DMS153 (cell line): Measurements from ENCODE around the gene PAQR6.

ENCODE experiments used
- DNase-seq: peaks from one replicate; lab custom pipeline; 2025; lab: John Stamatoyannopoulos, UW

Gene PAQR6

GRCh38 chr1:156263288-156263655 lies 15.4 kb upstream of the PAQR6 start:
- no peak for DNase-seq

DNA sequence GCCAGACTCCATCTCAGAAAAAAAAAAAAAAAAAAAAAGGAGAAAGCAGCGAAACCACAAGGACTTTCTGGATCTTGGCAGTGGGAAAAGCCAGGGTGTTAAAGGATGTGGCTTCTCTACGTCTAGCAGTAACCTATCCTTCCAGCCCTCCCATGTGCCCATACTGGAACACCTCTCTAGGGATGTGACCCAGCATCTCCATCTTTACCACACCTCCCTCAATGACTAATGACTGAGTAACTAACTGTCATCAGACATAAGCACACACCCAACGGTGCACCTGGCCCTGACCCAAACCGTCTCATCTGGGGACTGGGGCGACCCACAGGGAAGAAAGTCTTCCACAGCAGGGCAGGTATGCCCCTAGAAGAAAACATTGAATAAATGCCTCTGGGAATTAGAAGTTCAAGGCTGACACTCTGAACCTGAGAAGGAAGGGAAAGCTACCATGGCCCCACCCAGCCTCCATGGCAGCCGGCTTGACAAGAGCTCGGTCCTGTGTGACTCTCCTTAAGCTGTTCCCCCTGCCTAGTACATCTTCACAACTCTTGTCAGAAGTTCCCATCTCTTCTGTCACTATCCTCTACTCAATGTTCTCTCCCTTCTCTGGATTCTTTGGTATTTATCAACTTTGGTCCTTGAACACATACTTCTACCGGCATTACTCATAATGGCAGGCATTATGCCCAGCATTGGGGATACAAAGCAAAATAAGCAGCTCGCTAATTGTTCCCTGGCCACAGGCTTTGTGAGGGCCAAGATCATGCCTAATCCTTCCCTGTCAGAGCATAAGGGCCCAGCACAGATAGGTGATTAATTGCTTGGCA lies 14.8 kb upstream of the PAQR6 start:
- no peak for DNase-seq

GRCh38 chr1:156260896-156261295 lies 13.0 kb upstream of the PAQR6 start:
- DNase-seq = no peak

GRCh38 chr1:156259805-156260204 lies 11.9 kb upstream of the PAQR6 start:
- DNase-seq = no peak

GRCh38 chr1:156258859-156259258 lies 11.0 kb upstream of the PAQR6 start:
- DNase-seq = no peak

DNA sequence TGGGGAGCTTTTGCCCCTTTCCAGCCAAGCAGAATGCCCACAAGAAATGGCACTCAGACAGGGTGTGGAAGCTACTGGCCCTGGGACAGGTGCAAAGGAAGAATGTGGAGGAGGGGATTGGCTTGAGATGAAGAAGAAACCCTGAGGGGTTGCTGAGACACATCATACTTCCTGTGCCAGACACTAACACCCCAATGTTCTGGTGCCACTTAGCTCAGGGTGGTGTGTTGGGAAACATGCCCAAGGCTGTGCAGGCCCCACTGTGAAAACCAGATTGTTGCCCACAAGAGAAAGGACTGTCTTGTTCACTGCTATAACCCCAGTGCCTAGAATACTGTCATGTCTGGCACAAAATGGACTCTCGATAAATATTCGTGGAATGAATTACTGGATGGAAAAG lies 9.9 kb upstream of the PAQR6 start:
- no peak for DNase-seq

DNA sequence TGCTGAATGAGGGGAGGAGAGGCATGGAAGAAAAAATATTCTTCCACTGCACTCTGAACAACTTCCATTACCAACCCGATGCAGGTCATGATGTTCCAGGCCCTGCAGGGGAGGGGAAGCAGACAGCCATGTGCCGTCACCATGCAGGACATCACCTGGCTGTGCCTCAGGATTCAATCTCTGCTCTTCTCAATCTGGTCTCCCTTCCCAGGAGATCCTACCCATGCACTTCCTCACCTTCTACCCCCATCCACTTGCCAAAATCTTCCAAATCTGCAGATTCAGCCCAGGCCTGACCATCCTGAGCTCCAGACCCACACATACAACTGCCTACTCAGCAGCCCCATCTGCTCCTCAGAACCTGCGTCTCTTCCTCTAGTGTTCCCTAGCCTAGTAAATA lies 5.8 kb upstream of the PAQR6 start:
- no peak for DNase-seq

DNA sequence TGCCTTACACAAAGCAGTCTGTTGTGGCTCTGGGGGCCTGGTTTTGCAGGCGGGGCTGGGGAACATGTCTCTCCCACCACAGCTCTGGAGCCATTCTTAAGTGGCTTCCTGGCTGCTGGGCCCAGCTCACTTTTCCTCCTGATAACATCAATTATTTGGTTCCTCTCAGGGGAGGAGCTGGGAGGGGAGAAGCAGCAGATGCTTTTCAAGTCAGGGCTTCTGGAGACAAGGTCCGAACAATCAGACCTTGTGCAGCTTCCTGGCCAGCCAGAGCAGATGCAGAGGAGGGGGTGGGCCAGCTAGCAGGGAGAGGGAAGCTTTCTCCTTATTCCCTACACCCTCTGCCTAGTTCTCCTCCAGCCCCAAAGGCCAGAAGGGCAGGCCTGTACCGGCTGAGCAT lies 3.7 kb upstream of the PAQR6 start:
- DNase-seq = no peak

GRCh38 chr1:156249593-156249992 lies 1.7 kb upstream of the PAQR6 start:
- DNase-seq = no peak

DNA sequence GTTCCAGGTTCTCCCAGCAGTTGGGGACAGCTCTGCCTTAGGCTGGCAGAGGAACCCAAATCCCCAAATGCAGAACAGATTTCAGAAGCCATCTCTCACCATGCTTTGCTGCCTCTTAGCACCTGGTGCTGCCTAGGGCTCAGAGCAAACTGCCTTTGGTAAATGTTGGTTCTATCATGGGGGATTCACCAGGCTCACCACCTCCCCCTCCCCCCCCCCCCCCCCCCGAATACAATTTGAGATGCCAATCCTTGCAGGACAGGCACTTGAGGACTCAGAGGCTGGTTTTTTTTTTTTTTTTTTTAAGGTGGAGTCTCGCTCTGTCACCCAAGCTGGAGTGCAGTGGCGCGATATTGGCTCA lies 447 bp upstream of the PAQR6 start:
- no peak for DNase-seq

DNA sequence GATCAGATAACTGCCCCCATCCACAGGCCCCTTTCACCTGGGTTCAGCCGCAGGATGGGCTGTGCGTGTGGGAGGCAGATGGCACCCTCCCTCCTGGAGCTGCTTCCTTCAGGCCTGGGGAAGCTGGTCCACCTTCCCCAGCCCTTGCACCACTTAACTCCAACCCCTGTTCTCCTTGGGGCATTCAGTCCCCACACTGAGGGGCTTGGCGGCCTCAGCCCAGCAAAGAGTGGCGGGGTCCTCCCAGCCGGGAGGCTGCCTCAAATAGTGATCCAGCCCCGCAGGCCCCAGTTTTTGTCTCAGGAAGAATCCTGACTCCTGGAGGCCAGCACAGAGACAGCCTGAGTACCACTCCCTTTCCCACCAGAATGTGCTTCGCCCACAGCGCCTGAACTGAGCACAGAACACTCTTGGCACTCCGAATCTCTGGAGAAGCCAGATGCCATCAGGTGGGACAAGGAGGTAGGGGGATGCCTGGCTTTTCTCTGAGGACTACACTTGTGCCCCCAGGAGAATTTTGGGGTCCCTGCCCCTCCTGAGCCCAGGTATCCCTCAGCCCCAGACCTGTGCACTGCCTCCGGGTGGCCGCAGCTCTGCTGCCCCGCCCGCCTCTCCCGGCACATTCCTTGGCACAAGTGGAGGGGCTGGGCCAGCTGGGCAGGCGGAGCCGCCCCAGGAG lies 936 bp downstream of the PAQR6 start:
- no peak for DNase-seq

DNA sequence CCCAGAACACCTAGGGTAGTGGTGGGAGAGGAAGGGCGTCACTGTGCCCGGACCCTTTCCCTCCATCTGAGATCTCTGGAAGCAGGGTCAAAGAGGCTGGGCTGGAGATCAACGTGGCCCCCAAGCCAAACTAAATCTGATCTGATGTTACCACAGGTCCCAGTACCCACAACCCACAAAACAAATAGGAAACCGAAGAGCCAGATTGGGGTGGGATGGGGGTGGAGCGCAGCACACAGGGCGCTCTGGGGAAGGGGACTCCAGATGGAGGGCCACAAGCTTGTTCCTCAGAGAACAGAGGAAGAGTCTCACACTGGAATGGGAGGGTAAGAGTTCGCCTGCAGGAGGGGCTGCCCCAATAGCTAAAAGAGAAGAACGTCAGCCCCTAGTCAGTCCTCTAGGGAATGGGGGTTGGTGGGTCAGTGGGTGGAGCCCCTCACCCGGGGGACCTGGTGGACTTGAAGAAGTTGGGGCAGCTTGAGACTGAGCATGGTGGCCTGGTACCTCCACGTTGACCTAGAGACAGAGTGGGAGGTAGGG lies 1.5 kb downstream of the PAQR6 start:
- no peak for DNase-seq

DNA sequence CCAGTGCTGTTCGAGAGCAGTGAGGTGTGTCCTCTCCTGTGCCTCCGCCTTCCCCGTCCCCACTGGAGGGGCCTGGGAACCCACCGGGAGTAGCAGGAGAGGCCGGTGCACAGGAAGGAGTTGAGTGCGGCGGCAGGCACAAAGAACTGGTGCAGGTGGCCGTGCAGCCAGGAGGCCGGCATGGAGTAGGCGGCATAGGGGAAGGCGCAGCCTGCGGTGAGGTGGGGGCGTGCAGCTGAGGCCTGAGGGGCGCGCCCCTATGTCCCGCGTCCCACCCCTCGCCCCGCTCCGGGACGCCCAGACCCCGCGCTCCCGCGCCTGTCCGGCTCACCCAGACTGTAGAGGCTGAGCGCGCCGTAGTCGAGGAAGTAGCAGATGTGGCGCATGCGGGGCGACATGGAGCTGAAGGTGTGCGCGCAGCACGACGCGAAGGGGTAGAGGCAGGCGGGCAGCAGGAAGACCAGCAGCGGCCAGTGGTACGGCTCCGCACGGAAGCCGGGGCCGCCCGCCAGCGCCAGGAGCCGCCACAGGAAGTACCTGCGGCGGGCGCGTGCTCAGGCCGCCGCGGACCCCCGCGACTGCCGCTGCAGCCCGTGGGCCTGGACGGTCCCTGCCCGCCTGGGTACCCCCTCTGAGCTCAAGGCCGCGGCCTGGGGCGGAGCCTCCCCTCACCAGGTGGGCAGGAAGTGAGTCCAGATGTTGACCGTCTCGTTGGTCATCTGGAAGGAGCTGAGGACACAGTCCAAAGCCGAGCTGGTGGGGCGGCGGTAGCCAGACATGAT lies 2.2 kb downstream of the PAQR6 start:
- DNase-seq = peak; percentile 21

DNA sequence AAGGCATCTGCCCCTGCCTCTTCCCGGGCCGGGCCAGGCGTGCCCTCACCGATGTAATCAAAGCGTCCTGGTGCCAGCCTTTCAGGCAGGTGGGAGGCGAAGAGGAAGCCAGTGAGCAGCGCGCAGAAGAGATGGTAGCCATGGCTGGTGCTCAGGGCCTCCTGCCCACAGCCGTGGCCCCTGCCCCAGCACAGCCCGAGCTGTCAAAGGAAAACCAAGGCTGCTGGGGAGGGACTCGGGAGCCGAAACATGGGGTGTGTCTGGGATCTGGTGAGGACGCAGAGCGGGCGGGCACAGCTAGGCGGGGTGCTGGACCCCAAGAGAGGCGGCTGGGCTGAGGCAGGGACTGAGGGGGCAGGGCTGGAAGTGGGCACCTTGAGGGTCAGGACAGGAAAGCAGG lies 3.1 kb downstream of the PAQR6 start:
- DNase-seq = no peak

GRCh38 chr1:156244126-156244525 lies 3.7 kb downstream of the PAQR6 start:
- DNase-seq = no peak

GRCh38 chr1:156242738-156243137 lies 5.1 kb downstream of the PAQR6 start:
- no peak for DNase-seq

GRCh38 chr1:156241926-156242325 lies 5.9 kb downstream of the PAQR6 start, which contains the start of gene BGLAP:
Gene BGLAP, plus strand, starts transcription at chr1:156242184. Its CDS starts 48 bp downstream, at chr1:156242232.
- DNase-seq = no peak

DNA sequence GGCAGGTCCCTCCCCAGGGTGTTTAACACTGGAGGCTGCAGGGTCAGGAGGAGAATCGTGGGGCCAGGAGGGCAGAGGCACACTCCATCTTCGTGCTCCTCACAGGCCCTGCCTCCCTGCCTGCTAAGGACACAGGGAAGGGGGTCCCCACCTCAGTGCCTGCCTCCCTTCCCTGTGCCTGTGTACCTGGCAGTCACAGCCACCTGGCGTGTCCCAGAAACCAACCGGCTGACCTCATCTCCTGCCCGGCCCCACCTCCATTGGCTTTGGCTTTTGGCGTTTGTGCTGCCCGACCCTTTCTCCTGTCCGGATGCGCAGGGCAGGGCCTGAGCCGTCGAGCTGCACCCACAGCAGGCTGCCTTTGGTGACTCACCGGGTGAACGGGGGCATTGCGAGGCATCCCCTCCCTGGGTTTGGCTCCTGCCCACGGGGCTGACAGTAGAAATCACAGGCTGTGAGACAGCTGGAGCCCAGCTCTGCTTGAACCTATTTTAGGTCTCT lies 6.5 kb downstream of the PAQR6 start:
- no peak for DNase-seq

- DNase-seq = no peak
Measured at GRCh38 chr1:156238248-156238647, 9.6 kb downstream of the PAQR6 start.

GRCh38 chr1:156236164-156236563 lies 11.7 kb downstream of the PAQR6 start:
- no peak for DNase-seq

DNA sequence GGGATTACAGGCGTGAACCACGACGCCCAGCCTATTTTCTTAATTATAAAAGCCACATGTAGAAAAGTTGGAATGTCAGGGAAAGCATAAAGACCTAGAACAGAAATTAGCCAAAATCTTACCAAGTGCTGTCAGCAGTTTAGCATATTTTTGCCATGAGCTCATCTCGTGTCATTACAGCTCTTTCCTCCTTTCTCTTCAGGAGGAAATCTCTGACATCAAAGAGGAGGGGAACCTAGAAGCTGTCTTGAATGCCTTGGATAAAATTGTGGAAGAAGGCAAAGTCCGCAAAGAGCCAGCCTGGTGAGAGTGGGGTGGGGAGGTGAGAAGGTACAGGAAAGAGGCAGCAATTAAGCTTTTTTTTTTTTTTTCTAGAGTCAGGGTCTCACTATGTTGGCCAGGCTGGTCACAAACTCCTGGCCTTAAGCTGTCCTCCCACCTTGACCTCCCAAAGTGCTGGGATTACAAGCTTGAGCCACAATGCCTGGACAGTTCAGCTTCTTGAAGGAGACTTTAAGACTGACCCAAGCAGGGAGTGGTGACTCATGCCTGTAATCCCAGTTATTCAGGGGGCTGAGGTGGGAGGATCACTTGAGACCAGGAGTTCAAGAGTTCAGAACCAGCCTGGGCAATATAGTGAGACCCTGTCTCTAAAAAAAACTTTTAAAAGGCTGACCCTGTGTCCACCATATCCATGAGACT lies 14.3 kb downstream of the PAQR6 start:
- no peak for DNase-seq
